Measurements from ENCODE around the gene PGAP6. TPM values are rescaled to one million over a fixed set of nuclear protein-coding genes. Genes with fewer than 3 reads are reported as not detected.

The PGAP6 gene
- 63.9 and 64.3 TPM in 2 replicates for total RNA-seq

GRCh38 chr16:381789-382717, at the start of gene PGAP6:
TSS of gene PGAP6 (minus strand) at chr16:381978. CDS start at chr16:381821, 157 bp downstream.

GRCh38 chr16:425082-425718, 43.4 kb upstream of the PGAP6 start, which contains the start of gene RAB11FIP3:
TSS of gene RAB11FIP3 (plus strand) at chr16:425649. CDS start at chr16:426007, 358 bp downstream.

DNA sequence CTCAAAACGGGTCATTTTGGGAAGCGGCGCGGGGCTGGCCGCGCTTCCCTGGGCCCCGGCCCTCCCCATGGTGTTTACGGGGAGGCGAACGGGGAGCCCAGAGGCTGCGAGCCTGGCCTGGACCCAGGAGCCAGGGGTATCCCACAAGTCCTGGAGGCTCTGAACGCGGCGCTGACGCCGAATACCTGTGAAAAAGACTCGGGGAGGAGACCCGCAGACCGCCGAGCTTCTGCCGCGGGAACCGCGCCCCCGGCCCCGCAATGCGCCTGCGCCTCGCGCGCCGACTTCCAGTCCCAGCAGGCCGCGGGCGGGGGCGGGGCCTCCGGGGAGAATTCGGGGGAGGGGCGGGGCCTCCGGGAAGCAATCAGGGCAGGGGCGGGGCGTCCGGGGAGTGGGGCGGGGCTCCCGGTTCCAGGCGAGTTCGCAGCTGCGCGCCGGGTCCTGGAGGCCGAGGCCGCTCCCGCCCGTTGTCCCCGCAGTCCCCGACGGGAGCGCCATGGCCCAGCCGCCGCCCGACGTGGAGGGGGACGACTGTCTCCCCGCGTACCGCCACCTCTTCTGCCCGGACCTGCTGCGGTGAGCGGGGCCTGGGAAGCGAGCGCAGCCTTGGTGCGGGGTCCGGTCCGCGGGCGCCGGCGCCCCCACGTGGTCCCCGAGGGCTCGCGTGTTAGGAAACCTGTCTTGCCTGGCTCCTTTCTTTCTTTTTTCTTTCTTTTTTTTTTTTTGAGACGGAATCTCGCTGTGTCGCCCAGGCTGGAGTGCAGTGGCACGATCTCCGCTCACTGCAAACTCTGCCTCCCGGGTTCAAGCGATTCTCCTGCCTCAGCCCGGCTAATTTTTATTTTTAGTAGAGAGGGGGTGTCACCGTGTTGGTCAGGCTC, 19.9 kb upstream of the PGAP6 start, which contains the start of gene DECR2:
Gene DECR2, plus strand, starts transcription at position 418 of the 881 bp plus-strand sequence. Its CDS starts 79 bp downstream, at position 497.

GRCh38 chr16:397135-397661, 15.4 kb upstream of the PGAP6 start, which contains the start of gene NME4:
TSS of gene NME4 (plus strand) at chr16:397199. CDS start at chr16:397223, 24 bp downstream.

GRCh38 chr16:370443-370842, 11.3 kb downstream of the PGAP6 start, which contains the start of gene MRPL28:
TSS of gene MRPL28 (minus strand) at chr16:370538. CDS start at chr16:370218, 320 bp downstream.

DNA sequence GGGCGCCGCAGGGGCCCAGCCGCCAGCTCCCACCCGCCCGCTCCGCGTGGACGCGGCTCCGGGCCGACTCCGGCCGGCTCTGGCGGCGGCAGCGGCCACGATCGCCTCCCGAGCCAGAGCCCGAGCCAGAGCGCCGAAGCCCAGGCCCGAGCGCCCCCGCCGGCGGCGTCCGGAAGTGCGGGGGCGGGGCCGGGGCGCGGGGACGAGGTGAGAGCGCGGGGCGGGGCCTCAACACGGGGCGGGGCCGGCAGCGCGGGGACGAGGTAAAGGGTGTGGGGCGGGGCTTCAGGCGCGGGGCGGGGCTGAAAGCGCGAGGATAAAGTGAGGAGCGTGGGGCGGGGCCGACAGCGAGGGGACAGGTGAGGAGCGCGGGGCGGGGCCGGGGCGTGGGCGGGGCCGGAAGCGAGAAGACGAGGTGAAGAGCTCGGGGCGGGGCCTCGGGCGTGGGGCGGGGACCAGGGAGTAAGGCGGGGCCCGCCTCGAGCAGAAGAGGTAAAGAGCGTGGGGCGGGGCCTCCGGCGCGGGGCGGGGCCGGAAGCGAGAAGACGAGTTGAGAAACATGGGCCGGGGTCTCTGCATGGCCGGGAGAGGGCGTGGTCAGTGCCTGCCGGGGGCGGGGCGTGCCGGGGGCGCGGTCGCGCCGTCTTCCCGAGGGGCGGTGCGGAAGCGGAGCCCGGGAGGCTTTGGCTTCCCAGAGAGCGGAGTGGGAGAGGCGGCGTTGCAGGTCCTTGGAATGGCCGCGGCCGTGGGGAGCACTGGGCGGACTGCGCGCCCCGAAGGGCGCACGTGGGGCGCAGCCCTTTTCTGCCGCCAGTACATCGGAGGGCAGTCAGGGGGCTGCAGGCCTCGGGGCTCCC, 29.0 kb downstream of the PGAP6 start, which contains the start of gene AXIN1:
Gene AXIN1, minus strand, starts transcription at position 177 of the 857 bp plus-strand sequence. CDS start 5,698 bp downstream, outside the sequence.

Other genes starting within 250 kb of the PGAP6 start
- 9.2 and 13.4 TPM in 2 replicates for gene NPRL3, start 243.3 kb downstream of the PGAP6 start, total RNA-seq
- not detected in 2 replicates for gene HBZ, start 229.3 kb downstream of the PGAP6 start, total RNA-seq
- not detected in 2 replicates for gene HBM, start 216.0 kb downstream of the PGAP6 start, total RNA-seq
- gene HBA2, start 209.1 kb downstream of the PGAP6 start, total RNA-seq: not detected in 2 replicates
- not detected in 2 replicates for gene HBA1, start 205.3 kb downstream of the PGAP6 start, total RNA-seq
- 0.44 TPM in 1 of 2 replicates, not detected in the other for gene HBQ1, start 201.5 kb downstream of the PGAP6 start, total RNA-seq
- gene LUC7L, start 152.5 kb downstream of the PGAP6 start, total RNA-seq: 40.5 and 44.7 TPM in 2 replicates
- gene FAM234A, start 147.2 kb downstream of the PGAP6 start, total RNA-seq: 53.0 and 73.0 TPM in 2 replicates
- gene RGS11, start 106.0 kb downstream of the PGAP6 start, total RNA-seq: 0.22 and 4.2 TPM in 2 replicates
- gene ARHGDIG, start 101.4 kb downstream of the PGAP6 start, total RNA-seq: 0.12 and 0.44 TPM in 2 replicates
- gene PDIA2, start 98.8 kb downstream of the PGAP6 start, total RNA-seq: 0.12 TPM in 1 of 2 replicates, not detected in the other
- gene AXIN1, start 29.3 kb downstream of the PGAP6 start, total RNA-seq: 28.1 and 28.6 TPM in 2 replicates
- 72.0 and 101 TPM in 2 replicates for gene MRPL28, start 11.4 kb downstream of the PGAP6 start, total RNA-seq
- 37.5 and 66.2 TPM in 2 replicates for gene NME4, start 15.2 kb upstream of the PGAP6 start, total RNA-seq
- gene DECR2, start 19.9 kb upstream of the PGAP6 start, total RNA-seq: 14.4 and 15.9 TPM in 2 replicates
- 18.4 and 23.0 TPM in 2 replicates for gene RAB11FIP3, start 43.7 kb upstream of the PGAP6 start, total RNA-seq
- gene CAPN15, start 145.7 kb upstream of the PGAP6 start, total RNA-seq: 41.7 and 58.5 TPM in 2 replicates
- gene PRR35, start 178.4 kb upstream of the PGAP6 start, total RNA-seq: 0.11 TPM in 1 of 2 replicates, not detected in the other
- 1.8 and 2.0 TPM in 2 replicates for gene NHLRC4, start 185.0 kb upstream of the PGAP6 start, total RNA-seq
- gene PIGQ, start 188.0 kb upstream of the PGAP6 start, total RNA-seq: 27.9 and 35.5 TPM in 2 replicates
- 15.1 and 18.0 TPM in 2 replicates for gene RAB40C, start 208.1 kb upstream of the PGAP6 start, total RNA-seq
- gene WFIKKN1, start 249.0 kb upstream of the PGAP6 start, total RNA-seq: 0.25 and 0.33 TPM in 2 replicates

Measured in uterine smooth muscle cell (primary cell).